SJSA1 (cell line): ENCODE data around the gene TAPBPL. TPM values are rescaled to one million over a fixed set of nuclear protein-coding genes. Genes with fewer than 3 reads are reported as not detected.
A peak's percentile ranks its signal among the peaks of the same experiment; 100 is the strongest.

Source experiments
- DNase-seq, 2 experiments: peaks; one replicate each; pipeline ENCODE4 v3.0.0-alpha.2; 2015 to 2020; ENCODE audit warnings: low spot score in 2 of 2, low read depth in 1 of 2
- H3K27ac ChIP-seq: fragments of 250-450 bp; sonication (Bioruptor Pico); 2 replicates; pipeline ENCODE4 v1.5.1; 2020; ENCODE audit warnings: mild to moderate bottlenecking, moderate library complexity
- H3K27me3 ChIP-seq: fragments of 250-450 bp; sonication (Bioruptor Pico); replicated peaks from 2 replicates; pipeline ENCODE4 v1.5.1; 2020; ENCODE audit warnings: mild to moderate bottlenecking, moderate library complexity
- H3K36me3 ChIP-seq: fragments of 250-450 bp; sonication (Bioruptor Pico); 2 replicates; pipeline ENCODE4 v1.5.1; 2020; ENCODE audit warnings: mild to moderate bottlenecking
- H3K4me1 ChIP-seq: fragments of 250-450 bp; sonication (Bioruptor Pico); replicated peaks from 2 replicates; pipeline ENCODE4 v1.6.1; 2021; ENCODE audit warnings: mild to moderate bottlenecking
- H3K4me3 ChIP-seq: fragments of 250-450 bp; sonication (Bioruptor Pico); 2 replicates; pipeline ENCODE4 v1.5.1; 2020; ENCODE audit warnings: mild to moderate bottlenecking
- H3K9me3 ChIP-seq: fragments of 250-450 bp; sonication (Bioruptor Pico); replicated peaks from 2 replicates; pipeline ENCODE4 v1.5.1; 2020; ENCODE audit warnings: mild to moderate bottlenecking
- total RNA-seq: library from RNA; depleted of rRNA; stranded (reverse); fragments of >200 nt; shearing (Covaris generic); gene quantifications from 2 replicates; pipeline ENCODE4 v1.2.3, GENCODE V29; 2014; rRNA removed

The TAPBPL gene
- total RNA-seq, 1 experiment from 2014 or later = 5.4 TPM

DNA sequence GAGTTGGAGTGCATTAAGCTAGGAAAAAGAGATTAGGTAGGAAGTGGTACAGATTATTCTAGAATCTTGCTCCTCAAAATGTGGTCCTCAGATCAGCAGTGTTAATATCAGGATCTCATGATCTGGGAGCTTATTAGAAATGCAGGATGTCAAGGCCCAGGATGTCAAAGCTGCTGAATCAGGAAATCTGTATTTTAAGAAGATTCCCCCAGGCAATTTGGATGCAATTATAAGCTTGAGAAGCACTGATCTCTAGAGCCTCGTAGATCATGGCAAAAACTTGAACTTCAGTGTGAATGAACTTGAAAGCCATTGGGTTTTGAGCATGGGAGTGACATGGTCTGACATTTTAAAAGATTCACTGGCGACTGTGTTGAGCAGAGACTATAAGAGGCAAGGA is 48.6 kb downstream of the TAPBPL start:
- no peak for DNase-seq
- Histone ChIP-seq H3K4me1 (peaks cover 3% of the 10 kb centered on the region), H3K36me3 (peaks cover 95% of the 10 kb centered on the region), H3K9me3 (no peaks in the 10 kb centered on the region), H3K4me3 (no peak overlapping the region), H3K27me3 (no peaks in the 10 kb centered on the region), H3K27ac (no peak overlapping the region)

DNA sequence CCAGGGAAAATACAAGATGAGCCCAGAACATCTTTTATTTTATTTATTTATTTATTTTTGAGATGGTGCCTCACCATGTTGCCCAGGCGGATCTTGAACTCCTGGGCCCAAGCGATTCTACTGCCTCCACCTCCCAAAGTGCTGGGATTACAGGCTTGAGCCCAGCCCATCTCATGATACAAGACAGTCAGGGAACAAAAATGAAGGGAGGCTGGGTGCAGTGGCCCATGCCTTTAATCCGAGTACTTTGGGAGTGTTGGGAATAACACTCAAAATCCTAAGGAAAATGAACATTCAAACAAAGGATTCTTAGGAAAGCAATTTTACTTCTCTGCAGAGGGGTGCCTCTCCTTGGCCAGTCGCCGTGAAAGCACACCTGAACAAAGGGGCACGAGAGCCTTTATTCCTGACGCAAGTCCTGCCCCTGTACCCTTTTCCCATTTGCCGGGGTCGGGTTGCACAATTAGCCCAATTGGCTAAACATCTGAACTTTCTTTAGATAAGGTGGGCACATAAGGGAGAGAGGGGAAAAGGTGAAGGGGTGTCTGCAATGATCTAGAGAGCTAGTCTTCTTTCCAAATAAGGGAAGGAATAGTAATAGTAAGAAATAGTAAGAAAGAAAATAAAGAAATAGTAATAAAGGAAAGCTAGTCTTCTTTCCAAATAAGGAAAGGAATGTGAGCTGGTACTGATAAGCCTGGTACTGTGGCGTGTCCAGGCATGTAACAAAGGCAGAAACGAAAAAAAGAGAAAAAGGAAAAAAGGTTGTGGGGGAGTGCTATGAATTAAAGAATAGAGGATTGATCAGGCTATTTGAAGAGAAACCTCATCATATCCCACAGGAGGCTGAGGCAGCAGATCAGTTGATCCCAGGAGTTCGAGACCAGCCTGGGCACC is 55.5 kb downstream of the TAPBPL start:
- peaks cover 94% of the 10 kb centered on the region for H3K36me3 ChIP-seq
- H3K27ac ChIP-seq = peak overlapping the region; percentile 37
- H3K4me1 ChIP-seq = peaks cover 18% of the 10 kb centered on the region
- DNase-seq = peak in 1 of 2 experiments; percentile 31
- H3K27me3 ChIP-seq = no peaks in the 10 kb centered on the region
- H3K9me3 ChIP-seq = no peaks in the 10 kb centered on the region
- no peak overlapping the region for H3K4me3 ChIP-seq

DNA sequence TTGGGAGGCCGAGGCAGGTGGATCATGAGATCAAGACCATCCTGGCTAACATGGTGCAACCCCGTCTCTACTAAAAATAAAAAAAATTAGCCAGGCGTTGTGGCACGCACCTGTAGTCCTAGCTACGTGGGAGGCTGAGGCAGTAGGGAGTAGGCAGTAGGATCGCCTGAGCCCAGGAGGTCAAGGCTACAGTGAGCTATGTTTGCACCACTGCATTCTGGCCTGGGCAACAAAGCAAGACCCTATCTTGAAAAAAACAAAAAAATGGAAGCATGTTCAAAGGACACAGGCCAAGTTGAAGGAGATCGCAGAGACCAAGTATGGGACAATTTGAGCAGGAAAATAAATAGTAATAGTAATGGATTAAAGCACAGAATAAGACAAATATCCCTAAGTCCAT is 56.2 kb downstream of the TAPBPL start:
- Histone ChIP-seq H3K9me3 (no peaks in the 10 kb centered on the region), H3K27ac (no peak overlapping the region), H3K36me3 (peaks cover 94% of the 10 kb centered on the region)

More for the DNA sequence above, 56.2 kb downstream of the TAPBPL start:
- no peak overlapping the region for H3K4me3 ChIP-seq
- no peaks in the 10 kb centered on the region for H3K27me3 ChIP-seq
- peaks cover 18% of the 10 kb centered on the region for H3K4me1 ChIP-seq
- no peak for DNase-seq

Other genes with a start within 250 kb of the TAPBPL start
- 0.08 TPM in 1 of 2 replicates, not detected in the other for gene PLEKHG6, start 141.4 kb upstream of the TAPBPL start, total RNA-seq
- 109 and 132 TPM in 2 replicates for gene TNFRSF1A, start 110.0 kb upstream of the TAPBPL start, total RNA-seq
- 0.18 and 4.7 TPM in 2 replicates for gene SCNN1A, start 76.5 kb upstream of the TAPBPL start, total RNA-seq
- gene LTBR, start 67.9 kb upstream of the TAPBPL start, total RNA-seq = 102 and 106 TPM in 2 replicates
- not detected in 2 replicates for gene CD27, start 7.1 kb upstream of the TAPBPL start, total RNA-seq
- gene VAMP1, start 18.6 kb downstream of the TAPBPL start, total RNA-seq = 2.4 and 6.4 TPM in 2 replicates
- 213 and 264 TPM in 2 replicates for gene MRPL51, start 41.2 kb downstream of the TAPBPL start, total RNA-seq
- 84.0 and 131 TPM in 2 replicates for gene NCAPD2, start 42.1 kb downstream of the TAPBPL start, total RNA-seq
- 5,440 and 7,155 TPM in 2 replicates for gene GAPDH, start 82.5 kb downstream of the TAPBPL start, total RNA-seq
- gene IFFO1, start 104.0 kb downstream of the TAPBPL start, total RNA-seq = 12.1 and 14.9 TPM in 2 replicates
- 48.3 and 76.6 TPM in 2 replicates for gene NOP2, start 116.2 kb downstream of the TAPBPL start, total RNA-seq
- gene CHD4, start 155.3 kb downstream of the TAPBPL start, total RNA-seq = 178 and 180 TPM in 2 replicates
- not detected in 2 replicates for gene LPAR5, start 183.9 kb downstream of the TAPBPL start, total RNA-seq
- not detected in 2 replicates for gene ACRBP, start 195.4 kb downstream of the TAPBPL start, total RNA-seq
- 34.8 and 41.0 TPM in 2 replicates for gene ING4, start 211.1 kb downstream of the TAPBPL start, total RNA-seq
- gene ZNF384, start 237.3 kb downstream of the TAPBPL start, total RNA-seq = 19.5 and 20.0 TPM in 2 replicates
- gene PIANP, start 248.8 kb downstream of the TAPBPL start, total RNA-seq = not detected in 2 replicates